Mesendoderm (in vitro differentiated cells): Measurements from ENCODE around the gene RCL1.

Experiments
- DNase-seq: peaks from one replicate; pipeline ENCODE4 v3.0.0; 2013
- H2AK5ac ChIP-seq: 2 replicates; pipeline ENCODE4 v1.6.1; 2013; ENCODE audit warnings: low read length, inconsistent platforms
- H2BK120ac ChIP-seq: 2 replicates; pipeline ENCODE4 v1.6.1; 2013; ENCODE audit warnings: low read depth, mild to moderate bottlenecking, low read length, moderate library complexity, mixed read lengths
- H2BK15ac ChIP-seq: replicated peaks from 2 replicates; pipeline ENCODE4 v1.6.1; 2013; ENCODE audit warnings: low read depth, mild to moderate bottlenecking, moderate library complexity
- H2BK5ac ChIP-seq: 2 replicates; pipeline ENCODE4 v1.6.1; 2013; ENCODE audit warnings: low read length, inconsistent platforms
- H3K18ac ChIP-seq: 2 replicates; pipeline ENCODE4 v1.6.1; 2013; ENCODE audit warnings: mild to moderate bottlenecking, low read length, mixed read lengths
- H3K23ac ChIP-seq: one replicate; pipeline ENCODE4 v1.6.1; 2013; ENCODE audit warnings: low read length
- H3K27ac ChIP-seq: 2 replicates; pipeline ENCODE4 v1.5.1; 2013; ENCODE audit warnings: low read depth, mild to moderate bottlenecking, inconsistent platforms, low read length, moderate library complexity
- H3K27me3 ChIP-seq: 2 replicates; pipeline ENCODE4 v1.6.1; 2013; ENCODE audit warnings: low read length, control low read depth, mild to moderate bottlenecking, inconsistent platforms; ENCODE audit not compliant: insufficient read depth, poor library complexity
- H3K36me3 ChIP-seq: 2 replicates; pipeline ENCODE4 v1.6.1; 2013; ENCODE audit warnings: low read length, inconsistent platforms; ENCODE audit not compliant: control insufficient read depth, insufficient read depth
- H3K4ac ChIP-seq: one replicate; pipeline ENCODE4 v1.6.1; 2013; ENCODE audit warnings: low read depth, mild to moderate bottlenecking, low read length, moderate library complexity
- H3K4me1 ChIP-seq: 2 replicates; pipeline ENCODE4 v1.6.1; 2013; ENCODE audit warnings: low read depth, low read length, inconsistent platforms; ENCODE audit not compliant: control insufficient read depth
- H3K4me2 ChIP-seq: 2 replicates; pipeline ENCODE4 v1.6.1; 2013; ENCODE audit warnings: low read length
- H3K4me3 ChIP-seq: 2 replicates; pipeline ENCODE4 v1.5.1; 2013; ENCODE audit warnings: mild to moderate bottlenecking, low read length
- H3K56ac ChIP-seq: one replicate; pipeline ENCODE4 v1.6.1; 2013; ENCODE audit warnings: low read length
- H3K79me1 ChIP-seq: 2 replicates; pipeline ENCODE4 v1.6.1; 2013; ENCODE audit warnings: low read length, inconsistent platforms
- H3K79me2 ChIP-seq: 2 replicates; pipeline ENCODE4 v1.6.1; 2013; ENCODE audit warnings: mild to moderate bottlenecking, low read length; ENCODE audit not compliant: control insufficient read depth, insufficient read depth
- H3K9ac ChIP-seq: 2 replicates; pipeline ENCODE4 v1.6.1; 2013; ENCODE audit warnings: low read length, inconsistent platforms
- H4K5ac ChIP-seq: one replicate; pipeline ENCODE4 v1.6.1; 2013; ENCODE audit warnings: low read length
- H4K8ac ChIP-seq: one replicate; pipeline ENCODE4 v1.6.1; 2013; ENCODE audit warnings: low read depth, mild to moderate bottlenecking, control low read depth, low read length, moderate library complexity
- WGBS: extraction: QIAGEN DNeasy Blood & Tissue Kit; methylation state at CpG from one replicate; pipeline ENCODE4 v1.1.7; 2013; ENCODE audit warnings: low lambda C conversion rate, missing lambda C conversion rate; ENCODE audit not compliant: insufficient coverage; ENCODE audit errors: extremely low coverage; 5-methylcytosine and 5-hydroxymethylcytosine counted together

RCL1 gene

DNA sequence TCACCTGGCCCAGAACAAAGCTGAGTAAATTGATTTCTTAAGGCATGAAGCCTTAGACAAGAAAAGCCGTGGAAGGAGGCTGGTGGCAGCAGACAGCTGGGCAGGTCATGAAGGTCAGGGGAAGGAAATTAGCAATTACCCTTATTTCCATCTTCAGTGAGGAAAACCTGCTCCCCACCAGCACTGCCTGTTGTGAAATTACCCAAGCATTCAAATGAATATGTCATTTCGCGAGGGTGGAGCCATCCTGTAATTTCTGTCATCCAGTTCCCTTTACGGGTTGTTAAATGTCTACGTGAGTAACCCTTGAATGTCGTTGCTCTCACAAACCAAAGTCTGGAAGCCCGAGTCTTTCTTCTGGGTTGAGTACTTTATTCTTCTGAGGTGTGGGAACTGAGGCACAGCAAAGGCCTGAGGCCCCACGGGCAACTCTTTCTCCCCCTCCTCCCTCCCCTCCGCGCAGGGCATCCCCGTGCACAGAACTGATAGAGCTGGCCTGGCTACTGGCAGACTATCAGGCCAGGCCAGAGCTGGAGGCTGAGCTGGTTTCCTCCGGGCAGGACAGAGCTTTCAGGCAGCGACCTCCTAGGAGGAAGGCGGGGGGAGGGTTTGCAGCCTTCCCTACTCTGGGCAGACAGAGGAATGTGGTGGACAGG lies 29.7 kb upstream of the RCL1 start:
- Histone ChIP-seq H3K4me3 (no peak overlapping the region), H3K27me3 (no peaks in the 10 kb centered on the region), H3K36me3 (no peaks in the 10 kb centered on the region), H2BK5ac (no peak overlapping the region), H3K56ac (peak overlapping the region; percentile 65), H2BK120ac (no peak overlapping the region), H3K23ac (no peak overlapping the region), H3K79me2 (no peaks in the 10 kb centered on the region), H2AK5ac (no peak overlapping the region), H4K5ac (no peak overlapping the region), H3K9ac (no peak overlapping the region), H3K4me1 (no peaks in the 10 kb centered on the region), H3K27ac (no peak overlapping the region), H3K4me2 (no peak overlapping the region), H3K4ac (no peak overlapping the region), H3K18ac (no peak overlapping the region), H3K79me1 (no peaks in the 10 kb centered on the region), H4K8ac (no peak overlapping the region), H2BK15ac (no peak overlapping the region)
- DNase-seq, result peak; percentile 81
- no CpG with 5 or more reads among the region's 14 CpGs for WGBS

DNA sequence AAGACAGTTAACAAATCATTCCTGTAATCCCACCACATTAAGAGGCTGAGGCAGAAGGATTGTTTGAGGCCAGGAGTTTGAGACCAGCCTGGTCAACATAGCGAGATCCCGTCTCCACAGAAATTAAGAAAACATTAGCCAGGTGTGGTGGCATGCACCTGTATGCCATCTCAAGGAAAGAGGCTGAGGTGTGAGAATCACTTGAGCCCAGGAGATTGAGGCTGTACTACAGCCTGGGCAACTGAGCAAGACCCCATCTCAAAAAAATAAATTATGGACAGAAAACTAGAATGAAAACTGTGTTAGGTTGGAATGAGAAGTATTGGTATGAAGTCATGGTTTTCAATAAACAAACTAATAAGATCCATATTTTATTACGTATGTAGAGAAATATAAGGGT lies 28.7 kb upstream of the RCL1 start:
- Histone ChIP-seq H2BK15ac (no peak overlapping the region), H3K4me1 (no peaks in the 10 kb centered on the region), H3K4ac (no peak overlapping the region), H3K4me3 (no peak overlapping the region), H3K4me2 (no peak overlapping the region), H2AK5ac (no peak overlapping the region), H3K56ac (no peak overlapping the region), H4K8ac (no peak overlapping the region), H3K27me3 (no peaks in the 10 kb centered on the region), H3K23ac (no peak overlapping the region), H2BK5ac (no peak overlapping the region), H4K5ac (no peak overlapping the region), H3K79me2 (no peaks in the 10 kb centered on the region), H3K27ac (no peak overlapping the region), H3K79me1 (no peaks in the 10 kb centered on the region), H3K36me3 (no peaks in the 10 kb centered on the region), H3K18ac (no peak overlapping the region), H3K9ac (no peak overlapping the region), H2BK120ac (no peak overlapping the region)
- no peak for DNase-seq
- no CpG with 5 or more reads among the region's 3 CpGs for WGBS

DNA sequence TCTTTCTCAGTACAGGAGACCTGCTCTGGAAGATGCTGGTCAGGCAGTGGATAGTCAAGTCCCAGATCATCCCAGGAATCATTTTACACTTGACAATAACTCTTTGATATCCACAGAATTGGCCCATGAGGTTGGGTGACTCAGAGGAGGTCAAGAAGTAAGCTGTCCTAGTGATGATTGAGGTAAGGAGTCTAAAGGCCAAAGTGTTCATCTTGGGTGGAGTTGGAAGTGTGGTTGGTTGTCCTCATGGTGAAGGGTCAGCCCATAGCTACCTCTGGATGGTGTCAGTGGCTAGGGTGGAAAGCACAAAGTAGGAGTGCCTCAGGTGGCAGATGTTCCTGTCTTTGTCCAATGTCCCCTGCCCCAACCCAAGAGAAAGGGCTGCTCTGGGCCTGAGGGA lies 24.1 kb upstream of the RCL1 start:
- Histone ChIP-seq H3K27ac (no peak overlapping the region), H4K8ac (no peak overlapping the region), H2AK5ac (no peak overlapping the region), H3K23ac (no peak overlapping the region), H3K79me2 (no peaks in the 10 kb centered on the region), H3K79me1 (no peaks in the 10 kb centered on the region), H2BK120ac (no peak overlapping the region), H3K9ac (no peak overlapping the region), H4K5ac (no peak overlapping the region), H3K4me2 (no peak overlapping the region), H3K18ac (no peak overlapping the region), H3K56ac (no peak overlapping the region), H3K36me3 (no peaks in the 10 kb centered on the region), H3K27me3 (no peaks in the 10 kb centered on the region), H3K4me3 (no peak overlapping the region), H3K4me1 (no peaks in the 10 kb centered on the region), H2BK15ac (no peak overlapping the region), H3K4ac (no peak overlapping the region), H2BK5ac (no peak overlapping the region)
- no peak for DNase-seq

DNA sequence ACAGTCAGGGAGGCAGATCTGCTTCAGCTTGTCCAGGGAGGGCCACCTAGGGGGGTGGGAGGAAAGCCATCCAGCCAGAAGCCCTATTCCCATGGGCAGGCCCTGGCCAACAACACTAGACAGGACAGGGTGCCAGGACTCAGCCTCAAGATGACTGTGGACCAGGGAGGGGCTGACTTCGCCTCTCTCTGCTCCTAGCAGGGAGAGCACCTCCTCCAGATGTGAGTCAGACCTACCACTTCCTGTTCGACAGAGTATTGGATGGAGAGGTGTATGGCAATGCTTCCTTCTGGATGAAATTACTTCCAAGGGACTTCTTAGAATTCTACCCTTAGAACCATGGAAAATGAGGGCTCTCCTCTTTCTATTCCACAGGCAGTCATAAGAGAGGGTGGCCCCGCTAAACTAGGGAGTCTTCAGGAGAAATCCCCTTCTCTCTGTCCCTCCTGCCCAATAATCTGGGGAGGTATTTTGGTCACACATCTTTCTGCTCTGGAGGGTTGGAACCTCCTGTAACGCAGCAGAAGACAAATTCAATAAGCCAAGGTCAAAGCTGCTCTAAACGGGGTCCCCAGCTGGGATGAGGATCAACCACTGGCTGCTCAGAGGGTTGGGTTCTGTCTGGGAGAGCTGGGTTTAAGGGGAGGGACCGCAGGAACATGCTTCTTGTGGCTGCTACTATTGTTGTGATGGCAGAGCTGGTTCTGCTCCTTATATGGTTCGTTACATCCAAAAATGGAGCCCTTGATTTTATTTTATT lies 23.2 kb upstream of the RCL1 start:
- H2BK120ac ChIP-seq, result no peak overlapping the region
- no peaks in the 10 kb centered on the region for H3K79me1 ChIP-seq
- no peaks in the 10 kb centered on the region for H3K4me1 ChIP-seq
- no peak overlapping the region for H3K4me3 ChIP-seq
- no peak overlapping the region for H3K4ac ChIP-seq
- H3K36me3 ChIP-seq, result no peaks in the 10 kb centered on the region
- no peak overlapping the region for H3K27ac ChIP-seq
- WGBS, result no CpG with 5 or more reads among the region's 7 CpGs
- H3K79me2 ChIP-seq, result no peaks in the 10 kb centered on the region
- no peak overlapping the region for H3K9ac ChIP-seq
- H2BK5ac ChIP-seq, result no peak overlapping the region
- no peak overlapping the region for H3K18ac ChIP-seq
- H3K4me2 ChIP-seq, result no peak overlapping the region
- H3K23ac ChIP-seq, result no peak overlapping the region
- H3K56ac ChIP-seq, result no peak overlapping the region
- no peak for DNase-seq
- no peak overlapping the region for H4K5ac ChIP-seq
- H2BK15ac ChIP-seq, result no peak overlapping the region
- H4K8ac ChIP-seq, result no peak overlapping the region
- no peaks in the 10 kb centered on the region for H3K27me3 ChIP-seq
- no peak overlapping the region for H2AK5ac ChIP-seq

DNA sequence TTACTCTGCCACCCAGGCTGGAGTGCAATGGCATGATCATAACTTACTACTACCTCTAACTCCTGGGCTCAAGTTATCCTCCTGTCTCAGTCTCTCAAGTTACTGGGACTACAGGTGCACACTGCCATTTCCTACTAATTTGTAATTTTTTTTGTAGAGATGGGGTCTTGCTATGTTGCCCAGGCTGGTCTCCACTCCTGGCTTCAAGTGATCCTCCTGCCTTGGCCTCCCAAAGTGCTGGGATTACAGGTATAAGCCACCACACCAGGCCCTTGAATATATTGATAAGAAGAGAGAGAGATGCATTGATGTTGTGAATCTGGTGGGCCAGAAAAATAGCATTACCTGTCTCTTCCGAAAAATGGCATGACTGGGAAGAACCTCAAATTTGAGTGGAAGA lies 21.0 kb upstream of the RCL1 start:
- Histone ChIP-seq H2AK5ac (no peak overlapping the region), H2BK5ac (no peak overlapping the region), H3K4me3 (no peak overlapping the region), H3K56ac (no peak overlapping the region), H3K9ac (no peak overlapping the region), H3K4me1 (no peaks in the 10 kb centered on the region), H3K23ac (no peak overlapping the region), H2BK120ac (no peak overlapping the region), H3K27ac (no peak overlapping the region), H3K79me2 (no peaks in the 10 kb centered on the region), H3K27me3 (no peaks in the 10 kb centered on the region), H3K18ac (no peak overlapping the region), H3K4ac (no peak overlapping the region), H2BK15ac (no peak overlapping the region), H4K8ac (no peak overlapping the region), H3K79me1 (no peaks in the 10 kb centered on the region), H3K36me3 (no peaks in the 10 kb centered on the region), H3K4me2 (no peak overlapping the region), H4K5ac (no peak overlapping the region)
- no peak for DNase-seq
- WGBS, result no CpG with 5 or more reads among the region's 1 CpG

DNA sequence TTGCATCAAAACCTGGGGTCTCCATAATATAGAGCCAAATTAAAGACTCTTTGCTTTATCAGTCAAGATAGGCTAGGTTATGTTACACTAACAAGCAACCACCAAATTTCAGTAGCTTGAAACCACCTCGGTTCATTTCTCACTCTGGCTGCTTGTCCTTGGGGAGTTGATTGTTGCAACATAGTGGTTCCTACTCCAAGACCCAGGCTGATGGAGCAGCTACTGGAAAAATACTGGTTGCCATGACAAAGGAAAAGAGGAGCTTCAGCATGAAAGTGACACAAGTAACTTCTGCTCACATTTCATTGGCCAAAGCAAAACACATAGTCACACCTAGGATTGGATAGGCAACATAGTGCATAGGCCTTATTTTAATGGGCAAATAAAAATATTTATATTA lies 18.5 kb upstream of the RCL1 start:
- Histone ChIP-seq H4K8ac (no peak overlapping the region), H2BK120ac (no peak overlapping the region), H3K27ac (no peak overlapping the region), H2BK5ac (no peak overlapping the region), H3K56ac (no peak overlapping the region), H3K27me3 (no peaks in the 10 kb centered on the region), H2AK5ac (no peak overlapping the region), H3K79me2 (no peaks in the 10 kb centered on the region), H3K23ac (no peak overlapping the region), H2BK15ac (no peak overlapping the region), H3K36me3 (no peaks in the 10 kb centered on the region), H4K5ac (no peak overlapping the region), H3K9ac (no peak overlapping the region), H3K79me1 (no peaks in the 10 kb centered on the region), H3K4me2 (no peak overlapping the region), H3K4me3 (no peak overlapping the region), H3K4me1 (no peaks in the 10 kb centered on the region), H3K18ac (no peak overlapping the region), H3K4ac (no peak overlapping the region)
- no CpG with 5 or more reads among the region's 1 CpG for WGBS
- DNase-seq, result no peak
